ENCODE results near the gene TEKT2. TPM values are rescaled to one million over a fixed set of nuclear protein-coding genes. Genes with fewer than 3 reads are reported as not detected.

TEKT2 gene
- total and polyA plus RNA-seq, 2 of the 8 experiments (the other 6 are each of a cell fraction or from before 2014, with no cell fraction given) = 1.6 to 1.7 TPM

GRCh38 chr1:36136535-36136934 lies 52.6 kb downstream of the TEKT2 start:
- no peak overlapping the region for H3K4ac ChIP-seq (replicated peaks; ENCODE audit: insufficient read length, low read depth, low read length)
- no peaks in the 10 kb centered on the region for H3K79me2 ChIP-seq (ENCODE audit: control insufficient read depth in 1 of 2, insufficient read depth in 2 of 2, low read length in 2 of 2)
- H3K27me3 ChIP-seq (replicated peaks in 1 of 4; ENCODE audit: control insufficient read depth in 3 of 4, extremely low read depth in 1 of 4, insufficient read depth in 3 of 4, low read length in 3 of 4) = no peaks in the 10 kb centered on the region
- H3K9ac ChIP-seq (replicated peaks in 1 of 4; ENCODE audit: extremely low read depth in 1 of 4, low read depth in 3 of 4, low read length in 3 of 4) = no peak overlapping the region
- H2BK120ac ChIP-seq (replicated peaks; ENCODE audit: low read depth, low read length) = no peak overlapping the region
- no peak overlapping the region for H3K23ac ChIP-seq (ENCODE audit: insufficient read length)
- H2AK5ac ChIP-seq (ENCODE audit: low read depth, low read length) = no peak overlapping the region
- CTCF ChIA-PET (ENCODE audit: partially characterized antibody) = interaction anchor here (1.0 to 20.9 kb wide), 2 partner anchors 9 to 32 kb away, joined by 3 to 738 read pairs; partner anchors contain the start of gene ADPRS
- H3K27ac ChIP-seq (ENCODE audit: low read depth, low read length) = no peak overlapping the region
- H2BK12ac ChIP-seq (ENCODE audit: low read depth, low read length) = no peak overlapping the region
- H3K23me2 ChIP-seq (ENCODE audit: low read depth, low read length) = no peaks in the 10 kb centered on the region
- H2AFZ ChIP-seq (ENCODE audit: low read length) = no peak overlapping the region
- 100% methylated on average over 1 of the region's 1 CpG; no CpG with 5 or more reads in 1 of the 2 experiments for WGBS, 2 experiments (ENCODE audit: extremely low coverage in 1 of 2, insufficient coverage in 1 of 2, insufficient read length in 1 of 2, insufficient replicate concordance in 2 of 2, low coverage in 1 of 2, low lambda C conversion rate in 2 of 2, missing lambda C conversion rate in 1 of 2)
- H3K4me1 ChIP-seq (replicated peaks in 1 of 4; ENCODE audit: control insufficient read depth in 3 of 4, insufficient read depth in 4 of 4, low read length in 3 of 4) = peaks cover 0 to 2% (median 0%) of the 10 kb centered on the region in 4 experiments; a peak in 2 of 7 replicates
- no peak overlapping the region for H3K18ac ChIP-seq (ENCODE audit: extremely low read depth, low read length)
- peaks cover 0 to 2% of the 10 kb centered on the region in 2 experiments for H4K20me1 ChIP-seq (replicated peaks in 1 of 2; ENCODE audit: control insufficient read depth in 1 of 2, insufficient read depth in 2 of 2, low read length in 2 of 2)
- H2BK15ac ChIP-seq (ENCODE audit: low read length) = no peak overlapping the region
- FAIRE-seq (no peak), DNase-seq (ENCODE audit: low read depth in 1 of 2, low spot score in 2 of 2) (no peak)
- H3K9me3 ChIP-seq (ENCODE audit: insufficient read depth in 2 of 2, low read depth in 1 of 2, low read length in 1 of 2) = no peaks in the 10 kb centered on the region
- no peak overlapping the region for H3K4me3 ChIP-seq (ENCODE audit: extremely low read depth in 1 of 4, insufficient read depth in 2 of 4, low read depth in 3 of 4, low read length in 4 of 4)
- no peak overlapping the region for H3K4me2 ChIP-seq (ENCODE audit: insufficient read depth in 1 of 2, low read depth in 2 of 2, low read length in 2 of 2)
- H3K79me1 ChIP-seq (ENCODE audit: low read depth, low read length) = no peaks in the 10 kb centered on the region
- peaks cover 0 to 3% (median 0%) of the 10 kb centered on the region in 4 experiments; a peak in 4 of 8 replicates for H3K36me3 ChIP-seq (ENCODE audit: control insufficient read depth in 2 of 4, insufficient read depth in 4 of 4, low read length in 3 of 4)
- H2BK20ac ChIP-seq (ENCODE audit: low read length) = no peak overlapping the region
- no peak overlapping the region for H3K56ac ChIP-seq (replicated peaks; ENCODE audit: insufficient read length, low read depth, low read length)
- POLR2A ChIA-PET (ENCODE audit: partially characterized antibody) = interaction anchor here (0.6 to 9.3 kb wide), 3 partner anchors 26 to 1719 kb away, joined by 3 to 61 read pairs (median 3); no protein-coding TSS in a partner anchor
- no peak overlapping the region for H4K8ac ChIP-seq (ENCODE audit: extremely low read depth, insufficient read depth, low read length)
- H4K5ac ChIP-seq (ENCODE audit: insufficient read length, low read depth, low read length) = no peak overlapping the region
- no peak overlapping the region for H3K14ac ChIP-seq (ENCODE audit: insufficient read length)
- no peak overlapping the region for H4K91ac ChIP-seq (replicated peaks; ENCODE audit: insufficient read length, low read length)
- H2BK5ac ChIP-seq (ENCODE audit: low read depth, low read length) = no peak overlapping the region
- TF ChIP-seq EP300 (IDR thresholded peaks at IDR 0.05; ENCODE audit: borderline replicate concordance in 1 of 2, low read depth in 2 of 2, low read length in 2 of 2) (no peak), E2F6 (IDR thresholded peaks at IDR 0.05) (no peak), SP2 (IDR thresholded peaks at IDR 0.05; ENCODE audit: low read length) (no peak), RBBP5 (IDR thresholded peaks at IDR 0.05; ENCODE audit: borderline replicate concordance, low read depth, low read length) (no peak), TAF7 (optimal IDR thresholded peaks at IDR 0.05; ENCODE audit: borderline replicate concordance, low read depth, low read length) (no peak), SAP30 (IDR thresholded peaks at IDR 0.05; ENCODE audit: insufficient read depth, insufficient replicate concordance, low read length) (no peak), HDAC6 (IDR thresholded peaks at IDR 0.05; ENCODE audit: low read depth, low read length) (no peak), CHD2 (IDR thresholded peaks at IDR 0.05; ENCODE audit: low read length) (no peak), CREB1 (IDR thresholded peaks at IDR 0.05) (no peak), CHD1 (IDR thresholded peaks at IDR 0.05; ENCODE audit: low read depth, low read length) (no peak), TBP (IDR thresholded peaks at IDR 0.05; ENCODE audit: low read depth, low read length) (no peak), EGR1 (IDR thresholded peaks at IDR 0.05; ENCODE audit: borderline replicate concordance, low read depth, low read length) (no peak), PHF8 (conservative IDR thresholded peaks at IDR 0.05; ENCODE audit: low read depth, low read length) (no peak)
